Stimulated activated CD4-positive, alpha-beta T cell treated with anti-CD3 and anti-CD28 coated beads, Interleukin-1b, Interleukin-23, amount 100 ng/mL, for 4 hours (primary cell): ENCODE measurements around the gene MPND.

Source experiments
- DNase-seq, 2 donors: peaks; one replicate each; pipeline ENCODE4 v3.0.0-alpha.2; 2020; ENCODE audit warnings: low read depth in 2 of 2

Gene MPND

DNA sequence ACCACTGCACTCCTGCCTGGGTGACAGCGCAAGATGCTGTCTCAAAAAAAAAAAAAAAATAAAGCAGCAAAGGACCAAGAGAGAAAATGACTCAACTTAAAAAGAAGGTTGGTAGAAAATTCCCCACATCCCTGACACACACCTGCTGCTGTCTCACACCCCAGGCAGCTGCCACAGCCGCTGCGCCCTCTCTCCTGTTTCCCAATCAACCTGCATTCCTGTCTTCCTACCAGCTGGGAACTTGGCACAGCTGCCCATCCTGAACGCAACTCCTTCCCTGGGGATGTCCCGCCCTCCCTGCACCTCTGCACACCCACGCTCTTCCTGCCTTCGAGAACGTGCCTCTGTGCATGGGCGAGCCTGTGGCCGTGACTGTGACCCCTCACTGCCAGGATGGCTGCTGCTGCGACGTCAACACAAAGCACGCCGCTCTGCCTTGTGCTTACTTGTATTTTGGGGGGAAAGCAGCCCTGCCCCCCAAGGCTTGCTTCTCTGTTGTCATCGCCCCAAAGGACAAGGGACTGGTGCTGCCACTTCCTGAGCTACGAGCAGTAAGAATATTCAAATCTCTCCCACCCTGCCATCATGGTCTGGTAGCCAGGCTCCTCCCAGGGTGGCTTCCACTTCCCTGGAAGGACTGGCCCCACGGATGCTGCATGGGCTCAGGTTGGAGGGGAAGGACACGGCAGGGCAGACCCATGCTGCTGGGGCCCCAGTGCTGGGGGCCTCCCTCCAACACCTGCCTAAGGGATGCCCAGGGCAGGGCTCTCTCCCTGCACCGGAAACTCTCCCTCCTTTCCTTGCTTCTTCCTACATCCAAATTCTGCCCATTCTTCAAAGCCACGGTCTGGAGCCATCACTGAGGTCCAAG lies 36.3 kb downstream of the MPND start:
- no peak for DNase-seq

DNA sequence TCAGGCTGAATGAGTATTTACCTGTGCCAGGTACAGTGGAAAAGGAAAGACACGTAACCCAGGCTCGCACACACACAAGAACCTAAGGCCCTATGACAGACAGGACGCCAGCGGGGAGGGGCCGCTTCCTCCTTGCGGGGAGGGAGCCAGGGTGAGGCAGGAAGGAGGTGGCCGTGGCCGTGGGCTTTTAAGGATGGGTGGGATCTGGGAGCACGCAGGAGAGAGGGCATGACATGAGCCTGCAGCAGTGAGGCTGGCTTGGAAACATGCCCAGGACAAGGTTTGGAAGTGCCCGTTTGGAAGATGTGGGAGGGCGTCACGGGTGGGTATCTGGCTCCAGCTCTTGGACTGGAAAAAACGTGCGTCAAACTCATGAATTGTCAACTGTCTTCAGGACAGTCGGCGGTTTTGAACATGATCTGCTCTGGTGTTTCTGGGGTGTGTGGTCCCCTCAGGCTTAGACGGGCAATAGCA lies 36.9 kb downstream of the MPND start:
- DNase-seq: peak; percentile 34 to 36

DNA sequence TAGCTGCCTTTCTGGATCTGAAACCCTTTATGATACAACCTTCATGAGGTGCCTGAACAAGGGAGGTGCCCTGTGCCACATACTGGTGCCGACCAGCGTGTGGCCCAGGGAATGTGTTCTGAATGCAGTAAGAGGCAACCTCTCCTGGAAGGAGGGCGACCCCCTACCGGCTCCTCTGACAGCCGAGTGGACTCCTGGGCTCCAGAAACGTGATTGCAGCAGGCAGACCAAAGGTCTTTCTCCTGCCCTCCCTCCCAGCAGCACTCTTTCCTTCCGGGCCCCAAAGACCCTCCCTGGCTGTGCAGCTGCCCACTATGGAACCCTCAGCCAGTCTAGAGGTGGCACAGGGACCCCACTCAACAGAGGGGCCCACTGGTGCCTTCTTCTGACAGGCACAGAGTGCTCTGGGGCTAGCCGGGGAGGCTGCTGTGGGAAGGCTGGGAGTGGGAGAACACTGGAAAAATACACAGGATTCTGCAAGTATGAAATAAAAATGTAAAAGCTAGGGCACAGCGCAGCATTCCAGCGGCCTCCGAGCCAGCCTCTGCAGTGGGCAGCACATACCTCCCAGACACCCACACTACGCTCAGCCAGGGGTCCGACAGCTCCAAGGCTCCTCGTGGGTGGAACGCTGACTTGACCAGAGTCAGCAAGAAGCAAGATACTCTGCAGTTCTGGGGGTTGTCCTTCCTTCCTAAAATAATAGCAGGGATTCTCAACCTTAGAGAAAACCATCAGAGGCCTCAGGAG lies 42.1 kb downstream of the MPND start:
- DNase-seq: no peak

DNA sequence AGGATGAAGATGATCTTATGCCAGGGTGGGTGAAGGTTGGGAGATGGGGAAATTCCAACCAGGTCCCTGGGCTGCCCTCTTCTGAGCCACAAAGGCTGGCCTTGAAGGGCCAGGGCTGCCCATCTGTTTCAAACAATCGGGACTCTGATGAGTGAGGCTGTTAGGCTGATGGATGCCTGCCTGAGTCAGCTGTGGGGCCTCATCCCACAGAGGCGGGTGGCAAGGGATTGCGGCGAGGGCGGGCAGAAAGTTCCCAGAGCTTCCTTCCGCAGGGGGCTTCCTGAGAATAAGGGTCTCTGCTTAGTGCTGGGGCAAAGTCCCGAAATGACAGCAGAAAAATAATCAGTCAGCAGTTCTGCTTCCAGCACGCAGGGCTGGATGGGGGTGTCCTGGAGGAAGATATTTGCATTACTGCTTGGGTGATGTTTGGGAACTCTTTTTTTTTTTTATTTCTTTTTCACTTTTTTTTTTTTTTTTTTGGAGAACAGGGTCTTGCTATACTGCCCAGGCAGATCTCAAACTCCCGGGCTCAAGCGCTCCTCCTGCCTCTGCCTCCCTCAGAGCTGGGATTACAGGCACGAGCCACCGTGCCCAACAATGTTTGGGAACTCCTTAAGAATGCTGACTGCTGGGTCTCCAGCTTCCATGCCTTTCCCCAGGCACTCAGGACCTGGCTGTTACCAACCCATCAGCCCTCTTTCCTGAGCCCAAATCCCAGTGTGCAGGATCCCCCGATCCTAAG lies 42.9 kb downstream of the MPND start:
- no peak for DNase-seq

DNA sequence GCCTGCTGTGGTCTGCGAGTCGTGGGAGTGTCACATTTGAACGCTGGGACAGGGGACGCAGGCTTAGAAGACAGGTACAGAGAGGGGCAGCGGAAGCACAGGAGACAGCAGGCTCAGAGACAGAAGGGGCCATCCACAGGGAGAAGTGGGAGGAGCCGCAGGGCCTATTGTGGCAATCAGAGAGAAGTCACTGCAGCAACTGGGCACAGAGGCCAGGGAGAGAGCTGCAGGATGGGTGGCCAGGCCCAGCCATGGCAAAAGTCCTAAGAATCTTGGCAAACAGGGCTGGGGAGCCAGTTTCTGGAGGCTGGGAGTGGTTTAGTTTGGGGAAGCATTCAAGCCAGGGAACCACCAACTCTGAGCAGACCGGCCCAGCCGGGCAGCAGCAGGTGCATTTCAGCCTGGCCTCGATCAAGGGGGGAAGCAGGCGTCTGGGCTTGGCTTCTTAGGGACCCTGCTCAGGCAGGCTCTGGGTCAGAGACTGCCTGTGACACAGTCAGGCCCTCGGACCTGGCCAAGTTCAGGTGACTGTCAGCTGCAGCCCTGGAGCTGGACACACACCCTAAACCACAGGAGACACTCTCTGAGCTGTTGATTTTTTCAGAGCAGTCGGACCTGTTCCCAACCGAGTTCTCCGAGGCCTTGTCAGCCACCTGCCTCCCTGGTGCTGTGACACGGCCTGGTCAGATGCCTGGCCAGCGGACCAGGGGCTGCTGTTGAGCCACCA lies 45.1 kb downstream of the MPND start:
- DNase-seq: no peak

DNA sequence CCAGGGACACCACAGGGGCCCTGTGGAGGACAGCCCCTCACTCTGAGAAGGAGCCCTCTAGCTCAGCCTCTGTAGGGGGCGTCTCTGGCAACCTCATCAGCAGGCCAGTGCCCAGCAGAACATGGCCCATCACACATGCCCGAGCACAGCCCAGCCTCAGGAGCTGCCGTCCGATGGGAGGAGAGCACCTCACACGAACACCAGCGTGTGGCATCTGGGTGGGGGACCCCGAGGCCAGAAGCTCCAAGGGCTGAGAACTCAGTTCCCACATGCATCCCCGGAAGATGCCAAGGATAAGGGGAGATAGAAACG lies 45.7 kb downstream of the MPND start:
- DNase-seq: no peak

DNA sequence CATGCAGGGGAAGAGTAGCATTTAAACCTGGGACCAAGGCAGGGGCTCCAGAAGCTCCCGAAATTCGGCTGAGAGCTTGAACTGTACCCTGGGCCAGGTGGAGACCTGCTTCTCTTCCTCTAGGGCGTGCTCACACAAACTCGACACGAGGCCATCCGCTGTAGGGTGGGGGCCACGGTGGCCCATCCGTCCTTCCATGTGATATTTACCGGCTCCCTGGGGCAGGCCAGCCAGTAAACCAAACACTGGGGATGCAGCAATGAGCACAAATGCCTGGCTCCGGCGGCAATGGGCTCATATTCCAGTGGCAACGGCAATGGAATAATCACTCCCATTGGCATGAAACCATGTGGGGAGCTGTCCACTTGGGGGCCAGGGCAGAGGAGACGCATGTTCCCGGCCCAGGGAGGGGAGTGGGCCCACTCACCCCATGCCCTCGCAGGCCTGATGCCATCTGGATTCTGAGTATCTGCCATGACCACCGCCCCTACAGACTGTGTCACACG lies 46.2 kb downstream of the MPND start:
- no peak for DNase-seq

DNA sequence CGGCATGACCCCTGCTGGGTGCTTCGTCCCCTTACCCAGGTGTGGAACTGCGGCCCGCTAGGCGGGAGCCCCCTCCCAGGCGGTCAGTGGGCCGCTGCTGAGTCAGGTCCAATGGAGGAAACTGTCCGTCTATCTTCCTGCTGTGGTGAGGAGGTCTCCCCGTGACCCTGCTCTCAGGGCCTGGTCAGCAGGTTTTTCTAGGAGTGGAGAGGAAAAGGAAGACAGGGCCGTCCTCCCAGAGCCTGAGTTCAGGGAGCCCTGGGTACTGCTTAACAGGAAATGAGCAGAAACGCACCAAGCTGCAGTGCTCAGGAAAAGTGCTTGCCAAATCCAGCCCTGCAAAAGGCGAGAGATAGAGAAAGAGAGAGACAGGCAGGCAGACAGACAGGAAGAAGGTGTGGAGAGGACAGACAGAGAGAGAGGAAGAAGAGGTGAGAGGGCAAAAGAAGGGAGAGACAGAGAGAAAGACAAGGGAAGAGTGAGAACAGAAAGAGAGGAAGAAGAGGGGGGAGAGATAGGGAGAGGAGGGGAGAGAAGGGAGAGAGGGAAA lies 46.7 kb downstream of the MPND start:
- no peak for DNase-seq

DNA sequence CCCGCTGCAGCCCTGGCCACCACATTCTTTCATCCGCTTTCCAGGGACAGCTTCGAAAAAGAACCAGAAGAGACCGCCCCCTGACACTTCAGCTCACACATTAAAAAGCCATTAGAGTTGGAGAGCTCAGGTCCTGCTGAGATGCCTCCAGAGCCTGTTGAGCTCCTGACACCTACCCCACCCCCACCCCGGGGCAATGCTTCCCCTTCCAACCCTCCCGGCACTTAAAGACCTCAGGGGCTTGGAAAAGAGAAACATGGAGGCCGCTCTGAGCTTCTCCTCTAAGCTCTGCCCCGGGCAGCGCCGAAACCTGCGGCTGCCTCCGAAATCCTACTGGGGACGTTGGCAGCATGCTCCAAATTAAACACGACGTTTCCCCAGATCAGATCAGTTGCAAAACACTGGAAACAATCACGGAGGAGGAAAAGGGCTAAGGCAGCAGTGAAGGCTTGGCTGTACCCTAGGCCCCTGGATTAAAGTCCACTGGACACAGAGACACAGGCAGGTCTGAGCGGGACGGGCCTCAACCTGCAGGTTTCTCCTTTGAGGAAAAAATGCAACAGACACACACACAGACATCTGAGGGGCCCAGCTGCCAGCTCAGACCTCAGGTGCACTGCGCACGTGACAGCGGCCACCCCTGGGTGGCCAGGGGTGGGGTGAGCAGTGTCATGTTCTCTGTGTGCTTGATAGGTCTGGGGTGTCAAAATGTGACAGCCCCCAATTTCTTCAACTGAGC lies 47.4 kb downstream of the MPND start:
- DNase-seq: no peak

DNA sequence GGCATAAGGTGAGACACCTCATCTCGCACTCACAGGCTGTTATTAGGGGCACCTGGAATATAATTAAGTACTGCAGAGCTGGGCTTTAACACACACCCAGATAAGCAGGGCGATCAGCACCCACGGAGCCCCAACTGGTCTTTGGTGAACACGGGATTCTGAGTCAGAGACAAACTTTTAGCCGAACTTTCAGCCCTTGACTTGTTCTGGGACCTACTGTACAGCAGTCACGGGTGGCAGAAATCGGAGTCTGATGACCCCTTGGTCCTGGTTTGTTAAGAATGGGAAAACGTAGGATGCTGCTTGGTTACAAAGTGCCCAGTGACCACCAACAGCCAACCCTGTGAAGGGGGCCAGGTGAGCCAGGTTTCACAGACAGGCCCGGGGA lies 47.9 kb downstream of the MPND start:
- DNase-seq: no peak

DNA sequence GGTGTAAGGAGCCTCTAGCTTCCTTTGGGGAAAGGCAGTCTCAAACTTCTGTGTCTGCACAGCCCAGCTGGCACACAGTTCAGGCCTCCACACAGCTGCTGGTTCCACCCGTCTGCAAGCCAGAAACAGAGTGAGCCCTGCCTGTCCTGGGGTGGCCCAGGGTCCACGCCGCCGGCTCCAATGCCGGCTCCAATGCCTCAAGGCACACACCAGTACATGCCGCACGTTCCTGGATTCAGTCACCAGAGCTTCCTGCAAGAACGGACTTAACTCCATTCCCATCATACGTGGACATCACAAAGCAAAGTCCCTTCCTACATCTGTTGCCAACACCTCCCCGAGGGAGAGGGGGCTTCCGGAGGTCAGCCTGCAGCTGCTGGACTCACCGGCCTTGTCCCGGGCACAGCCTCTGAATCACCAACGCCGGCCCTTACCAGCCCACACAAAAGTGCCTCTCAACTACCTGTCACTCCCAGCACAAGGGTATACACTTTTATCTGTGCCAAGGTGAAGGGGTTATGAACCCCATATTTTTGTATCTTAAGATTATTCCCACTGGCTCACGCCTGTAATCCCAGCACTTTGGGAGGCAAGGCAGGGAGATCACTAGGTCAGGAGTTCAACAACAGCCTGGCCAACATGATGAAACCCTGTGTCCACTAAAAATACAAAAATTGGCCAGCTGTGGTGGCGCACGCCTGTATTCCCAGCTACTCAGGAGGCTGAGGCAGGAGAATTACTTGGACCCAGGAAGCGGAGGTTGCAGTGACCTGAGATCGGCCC lies 48.5 kb downstream of the MPND start:
- DNase-seq: no peak

DNA sequence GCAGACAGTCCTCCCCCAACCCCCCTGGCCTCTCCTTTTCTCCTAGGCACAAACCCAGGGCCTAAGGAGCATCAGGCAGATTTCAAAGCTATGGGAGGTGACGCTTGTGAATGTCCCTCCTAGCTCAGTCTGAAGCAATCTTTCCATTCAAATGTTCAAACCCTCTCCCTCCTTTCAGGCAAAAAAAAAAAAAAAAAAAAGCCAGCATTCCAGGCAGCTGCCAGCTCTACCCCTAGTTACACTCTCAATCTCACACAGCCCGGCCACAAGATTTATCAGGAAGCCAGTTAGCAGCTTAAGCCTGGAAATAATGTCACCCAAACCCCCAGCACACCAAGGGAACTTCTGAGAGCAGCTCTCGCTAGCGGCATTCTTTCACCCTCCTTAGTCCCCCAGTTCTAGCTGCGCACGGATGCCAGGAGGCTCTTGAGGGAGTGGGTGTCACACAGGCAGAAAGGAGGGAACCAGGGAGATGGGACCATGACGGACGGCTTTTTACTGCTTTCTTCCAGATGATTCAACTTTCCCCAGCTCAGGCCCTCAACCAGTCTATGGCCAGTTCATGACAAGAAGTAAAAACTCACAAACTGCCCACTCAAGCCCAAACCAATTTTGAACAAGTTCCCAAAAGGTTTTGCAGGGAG lies 50.7 kb downstream of the MPND start:
- DNase-seq: no peak

DNA sequence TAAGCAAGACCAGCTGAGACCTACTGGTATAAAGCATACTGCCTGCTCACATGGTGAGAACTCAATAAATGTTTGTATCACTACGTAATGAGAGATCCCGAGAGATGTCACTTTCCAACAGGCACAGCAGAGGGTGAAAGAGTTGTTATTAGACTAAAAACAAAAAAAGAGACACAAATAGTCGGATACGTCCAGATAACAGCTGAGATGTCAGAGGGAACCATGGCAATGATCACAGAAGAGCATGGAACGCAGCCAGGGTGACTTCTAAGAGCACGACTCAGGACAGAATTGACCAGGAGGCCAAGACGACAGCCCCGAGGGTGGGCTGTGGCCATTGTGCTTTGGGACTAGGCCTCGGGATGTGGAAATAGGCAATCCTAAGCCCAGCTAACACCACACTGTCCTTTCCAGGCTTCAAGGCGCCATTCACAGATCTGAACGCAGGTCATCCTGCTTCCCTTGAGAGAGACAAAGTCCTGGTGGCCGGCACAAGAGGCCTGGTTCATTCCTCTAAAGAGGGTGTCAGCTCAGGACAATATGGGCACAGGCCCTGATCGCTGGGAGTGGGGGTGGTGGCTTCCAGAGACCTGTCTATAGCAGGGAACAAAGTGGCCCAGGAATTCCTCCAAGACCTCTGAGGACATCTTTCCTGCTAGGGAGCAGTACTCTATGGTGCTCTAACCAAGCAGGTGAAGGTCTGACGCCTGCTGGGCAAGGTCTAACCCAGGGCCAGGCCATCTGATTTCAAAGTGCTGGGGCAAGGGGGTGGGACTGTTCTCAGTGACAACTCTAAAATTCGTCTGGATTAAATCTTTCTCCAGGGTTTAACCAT lies 53.8 kb downstream of the MPND start:
- DNase-seq: no peak

DNA sequence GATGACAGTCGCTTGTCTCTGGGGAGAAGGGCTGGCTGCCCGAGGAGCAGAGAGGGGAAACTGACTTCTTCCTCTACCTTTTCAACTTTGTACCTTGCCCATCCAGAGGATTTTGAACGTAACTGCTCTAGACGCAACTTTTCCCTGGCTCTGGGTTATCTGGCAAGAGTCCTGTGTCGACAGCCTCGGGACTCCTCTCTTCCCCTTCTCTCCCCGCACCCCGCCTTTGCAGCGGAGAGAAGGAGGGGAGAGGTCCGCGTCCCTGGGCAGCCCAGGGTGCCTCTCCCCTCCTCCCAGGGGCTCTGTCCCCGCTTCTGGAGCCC lies 56.4 kb downstream of the MPND start:
- no peak for DNase-seq

DNA sequence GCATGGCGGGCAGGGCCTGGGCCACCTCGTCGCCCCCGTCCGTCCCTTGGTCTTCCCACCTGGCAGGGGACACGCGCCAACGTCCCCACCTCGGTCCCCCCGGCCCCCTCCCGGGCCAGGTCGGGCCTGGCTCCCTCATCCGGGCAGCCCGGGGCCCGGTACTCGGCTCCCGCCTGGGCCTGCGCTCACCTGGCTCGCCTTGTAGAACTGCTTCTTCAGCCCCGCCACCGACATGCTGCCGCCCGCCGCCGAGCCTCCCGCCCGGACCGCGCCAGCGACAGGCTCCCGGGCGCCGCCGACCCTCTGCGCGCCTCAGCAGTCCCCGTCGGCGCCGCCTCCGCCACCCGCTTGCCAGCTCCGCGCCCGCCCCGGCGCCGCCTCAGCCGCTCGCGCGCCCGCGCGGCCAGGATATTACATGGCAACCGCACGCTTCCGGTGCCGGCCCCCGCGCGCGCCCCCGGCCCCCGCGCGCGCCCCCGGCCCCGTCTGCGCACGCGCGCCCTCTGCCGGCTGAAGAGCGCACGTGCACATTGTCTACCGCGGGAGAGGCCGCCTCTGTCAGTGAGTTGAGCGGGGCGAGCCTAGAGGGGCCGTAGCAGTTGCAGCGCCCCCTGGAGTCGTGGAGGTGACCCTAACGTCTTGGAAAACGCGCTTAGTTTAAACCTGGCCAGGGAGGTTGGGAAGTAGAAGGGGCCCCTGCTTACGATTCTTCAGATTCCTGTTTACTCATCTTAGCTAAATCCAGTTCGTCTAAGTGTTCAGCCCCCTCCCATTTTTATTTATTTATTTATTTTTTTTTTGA lies 57.0 kb downstream of the MPND start, which contains the start of gene SH3GL1:
TSS of gene SH3GL1 (minus strand) at position 413 of the 802 bp plus-strand sequence. CDS start at position 234, 179 bp downstream.
- peak; percentile 93 to 94 for DNase-seq

DNA sequence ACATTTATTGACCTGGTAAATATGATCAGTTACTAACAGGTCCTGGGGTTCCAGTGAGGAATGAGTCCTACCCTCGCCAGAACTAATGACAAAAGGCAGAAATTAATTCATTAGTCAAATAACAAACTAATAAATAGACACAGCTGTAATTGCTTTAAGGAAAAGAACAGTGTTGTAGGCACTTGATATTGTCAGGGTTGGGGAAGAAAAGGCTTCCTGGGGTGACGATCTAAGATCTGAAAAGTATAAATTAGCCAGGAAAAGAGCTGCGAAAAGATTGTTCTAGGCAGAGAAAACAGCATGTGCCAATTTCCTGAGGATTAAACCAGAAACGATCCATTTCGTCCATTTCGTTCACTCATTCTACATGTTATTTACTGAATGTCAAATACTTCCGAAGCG lies 58.4 kb downstream of the MPND start:
- no peak for DNase-seq

DNA sequence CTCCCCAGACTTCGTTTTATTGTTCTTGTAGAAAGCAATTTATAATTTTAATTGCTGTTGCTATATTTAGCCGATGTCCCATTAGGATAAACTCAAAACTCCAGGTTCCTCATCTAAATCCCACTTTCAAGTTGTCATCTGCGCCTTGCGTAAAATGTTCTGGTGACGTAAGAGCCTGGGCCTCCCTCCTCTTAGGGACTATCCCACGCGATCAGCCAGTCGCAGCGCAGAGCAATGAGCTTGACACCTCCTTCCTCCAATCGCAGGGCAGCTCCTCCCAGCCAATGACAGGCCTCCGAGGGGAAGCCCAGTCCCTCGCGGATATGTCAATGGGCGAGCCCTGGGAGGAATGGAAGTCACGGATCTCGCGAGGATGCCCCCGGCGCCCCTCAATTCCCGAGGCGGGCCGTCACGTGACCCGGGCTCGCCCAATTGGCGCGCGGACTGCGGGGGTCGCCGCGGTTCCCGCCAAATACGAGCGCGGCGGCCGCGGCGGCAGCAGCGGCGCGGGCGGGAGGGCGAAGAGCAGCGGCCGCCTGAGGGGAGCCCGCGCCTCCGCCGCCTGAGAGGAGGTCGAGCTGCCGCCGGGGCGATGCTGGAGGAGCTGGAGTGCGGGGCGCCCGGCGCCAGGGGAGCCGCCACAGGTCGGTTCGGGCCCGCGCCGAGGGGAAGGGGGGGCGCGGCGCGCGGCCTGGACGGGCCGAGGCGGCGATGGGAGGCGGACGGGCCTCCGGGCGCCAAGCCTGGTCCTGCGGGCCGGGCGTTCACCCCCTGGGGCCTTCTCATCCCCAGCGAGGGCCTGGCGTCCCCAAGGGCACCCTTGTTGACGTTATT lies 59.0 kb downstream of the MPND start, which contains the start of gene CHAF1A:
TSS of gene CHAF1A (plus strand) at position 470 of the 834 bp plus-strand sequence. CDS start at position 593, 123 bp downstream.
- peak; percentile 96 to 98 for DNase-seq
